Measurements from ENCODE around the gene SNTB2.

Gene SNTB2

GRCh38 chr16:69349536-69349935 lies 162.6 kb downstream of the SNTB2 start:
- no peak for DNase-seq

- no peak for DNase-seq
These were observed 163.7 kb downstream of the SNTB2 start for GRCh38 chr16:69350536-69351133.

- DNase-seq, result no peak
These were observed 164.5 kb downstream of the SNTB2 start, which contains the start of gene TMED6 for GRCh38 chr16:69351309-69352027. TSS of gene TMED6 (minus strand) at chr16:69351786. CDS start at chr16:69351753, 33 bp downstream.
